Midbrain (tissue), 1 donor: ENCODE measurements around the gene EDDM3A.
"Not testable (repeated sequence)": the region's sequence is repeated elsewhere in the genome, so short reads cannot be mapped to it uniquely, and the experiment has no call there.

Source experiments
- DNase-seq: peaks from one replicate; lab custom pipeline; 2025; lab: John Stamatoyannopoulos, UW

EDDM3A gene

DNA sequence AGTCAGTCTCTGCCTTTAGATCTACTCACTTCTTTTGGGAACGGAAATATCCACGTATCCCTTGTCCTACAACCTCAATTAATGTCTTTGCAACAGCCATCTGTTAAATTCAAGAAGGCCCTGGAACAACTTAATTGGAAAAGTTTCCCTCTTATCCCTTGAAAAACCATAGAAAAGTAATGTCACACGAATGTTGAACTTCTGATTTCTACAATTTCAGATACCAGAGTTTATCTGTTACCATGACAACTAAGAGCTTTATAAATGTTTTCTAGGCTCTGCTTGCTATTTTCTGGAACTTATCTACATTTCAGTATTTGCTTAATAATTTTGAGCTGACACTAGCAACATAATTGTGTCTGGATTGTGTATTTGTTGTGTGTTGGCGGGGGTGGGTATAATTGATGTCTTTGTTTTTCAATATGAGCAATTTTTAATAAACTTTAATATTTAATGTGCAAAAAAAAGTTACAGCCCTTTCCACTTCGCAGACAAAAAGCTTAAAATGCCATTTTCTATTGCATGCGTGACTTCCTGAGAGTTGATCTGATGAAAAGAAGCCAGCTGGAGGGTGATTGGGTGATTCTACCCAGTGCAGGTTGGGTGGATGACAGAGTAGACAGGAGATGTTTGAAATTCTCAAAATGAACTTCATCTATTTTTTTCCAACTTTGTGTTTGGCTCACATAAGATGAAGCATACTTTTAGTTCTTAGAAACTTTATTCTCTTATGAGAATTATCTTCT, 11.8 kb upstream of the EDDM3A start:
- DNase-seq = no peak

DNA sequence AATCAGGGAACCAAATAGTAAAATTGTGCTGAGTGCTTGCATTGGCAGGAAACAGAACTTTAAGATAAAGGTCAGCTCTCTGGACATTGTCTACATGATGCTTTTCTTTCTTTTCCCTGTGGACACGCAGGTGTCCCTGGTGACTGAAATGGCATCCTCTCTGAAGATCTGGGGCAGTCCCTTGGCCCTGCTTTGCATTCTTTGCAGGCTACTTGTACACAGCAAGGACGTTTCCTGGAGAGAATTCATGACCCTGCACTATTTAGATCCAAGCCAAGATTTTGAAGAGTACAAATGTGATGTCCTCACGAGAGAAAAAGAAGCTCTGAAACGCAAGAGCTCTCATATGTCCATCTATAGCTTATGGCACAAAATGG, 11.3 kb upstream of the EDDM3A start:
- DNase-seq = no peak

DNA sequence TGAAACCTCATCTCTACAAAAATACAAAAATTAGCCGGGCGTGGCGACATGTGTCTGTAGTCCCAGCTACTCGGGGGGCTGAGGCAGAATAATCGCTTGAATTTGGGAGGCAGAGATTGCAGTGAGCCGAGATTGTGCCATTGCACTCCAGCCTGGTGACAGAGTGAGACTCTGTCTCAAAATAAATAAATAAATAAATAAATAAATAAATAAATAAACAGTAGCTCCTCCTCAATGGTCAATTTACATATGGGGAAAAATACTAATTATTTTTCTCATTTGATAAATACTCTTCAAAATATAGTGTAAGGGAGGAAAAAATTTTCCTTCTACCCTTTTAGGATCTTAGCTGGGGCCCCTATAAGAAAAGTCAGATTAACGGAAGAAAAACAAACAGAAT, 7.4 kb upstream of the EDDM3A start:
- not testable (repeated sequence) for DNase-seq

DNA sequence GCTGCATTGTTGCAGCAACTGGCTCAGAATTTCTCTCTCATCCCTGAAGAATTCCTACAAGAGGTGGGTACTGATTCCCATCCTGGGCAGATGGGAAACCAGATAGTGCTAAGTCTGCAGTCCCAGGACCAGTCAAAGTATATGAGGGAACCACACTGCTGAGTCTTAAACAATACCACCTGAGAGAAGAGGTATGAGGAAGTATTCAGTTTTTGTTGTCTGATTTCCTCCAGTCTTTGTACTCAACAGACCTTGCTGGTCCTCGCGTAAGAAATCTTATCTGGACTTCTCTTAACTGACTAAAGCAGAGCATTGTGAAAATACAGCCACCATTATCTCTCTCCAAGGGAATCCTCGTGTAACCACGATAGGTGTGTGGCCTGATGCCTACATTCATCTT, 3.6 kb upstream of the EDDM3A start:
- DNase-seq = no peak

DNA sequence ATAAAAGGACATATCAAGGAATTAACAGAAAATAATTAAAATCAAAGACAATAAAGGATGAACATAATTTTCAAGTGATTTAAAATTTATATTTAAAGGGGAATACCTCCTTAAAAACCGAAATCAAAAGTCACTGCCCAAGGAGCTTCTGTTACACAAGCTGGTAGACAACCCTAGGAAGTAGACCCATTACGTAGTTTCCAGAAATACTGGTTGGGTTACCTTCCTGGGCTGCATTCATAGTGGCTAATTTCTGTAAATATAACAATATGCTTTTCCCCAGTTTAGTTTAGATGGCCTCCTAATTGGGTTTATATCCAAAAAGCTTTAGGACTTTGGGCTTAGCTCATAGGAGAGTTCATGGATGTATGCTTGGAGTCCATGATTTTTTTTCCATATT, 2.1 kb upstream of the EDDM3A start:
- DNase-seq = no peak

DNA sequence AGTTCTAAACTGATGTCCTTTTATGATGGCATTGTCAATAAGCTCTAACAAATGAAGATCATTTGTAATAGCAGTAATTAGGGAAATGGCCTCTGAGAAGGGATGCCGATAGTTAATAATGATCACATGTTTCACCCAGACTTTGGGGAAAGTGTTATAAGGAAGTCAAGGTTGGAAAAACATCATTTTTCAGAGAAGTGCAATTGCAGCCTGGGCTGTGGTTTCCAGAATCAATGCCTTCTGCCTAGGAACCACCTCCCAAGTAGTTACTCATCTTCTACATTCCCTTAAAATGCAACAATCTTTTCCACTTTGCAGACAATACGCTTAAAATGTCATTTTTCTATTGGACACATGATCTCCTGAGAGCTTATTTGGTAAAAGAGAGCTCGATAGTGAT, 879 bp downstream of the EDDM3A start:
- no peak for DNase-seq

DNA sequence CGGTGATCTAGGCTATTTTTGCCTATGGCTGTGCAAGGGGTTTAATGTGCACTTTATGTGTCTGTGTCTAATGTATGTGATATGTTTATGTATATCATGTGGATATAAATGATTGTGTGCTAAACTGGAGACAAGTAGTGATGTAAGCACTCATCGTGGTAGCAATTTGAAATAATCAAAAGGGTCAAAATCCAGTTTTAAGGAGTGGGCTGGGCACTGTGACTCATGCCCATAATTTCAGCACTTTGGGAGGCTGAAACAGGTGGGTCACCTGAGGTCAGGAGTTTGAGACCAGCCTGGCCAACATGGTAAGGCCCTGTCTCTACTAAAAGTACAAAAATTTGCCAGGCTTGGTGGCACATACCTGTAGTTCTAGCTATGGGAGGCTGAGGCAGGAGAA, 2.8 kb downstream of the EDDM3A start:
- DNase-seq = no peak

DNA sequence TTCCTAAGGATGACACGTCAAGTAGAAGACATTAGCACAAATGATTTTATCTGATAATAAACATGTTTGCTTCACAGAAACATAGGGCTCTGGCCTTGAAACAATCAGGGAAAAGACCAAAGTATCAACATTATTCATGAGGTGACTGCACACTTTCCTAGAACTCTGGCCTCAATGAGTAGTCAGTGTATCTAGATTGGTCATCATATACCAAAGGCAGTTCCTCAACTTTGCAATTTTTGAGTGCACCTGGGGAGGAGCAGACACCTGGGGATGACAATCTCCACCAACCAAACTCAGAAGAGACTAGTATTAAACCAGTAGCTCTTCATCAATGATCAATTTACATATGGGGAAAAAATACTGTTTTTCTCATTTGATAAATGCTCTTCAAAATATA, 4.5 kb downstream of the EDDM3A start:
- no peak for DNase-seq

DNA sequence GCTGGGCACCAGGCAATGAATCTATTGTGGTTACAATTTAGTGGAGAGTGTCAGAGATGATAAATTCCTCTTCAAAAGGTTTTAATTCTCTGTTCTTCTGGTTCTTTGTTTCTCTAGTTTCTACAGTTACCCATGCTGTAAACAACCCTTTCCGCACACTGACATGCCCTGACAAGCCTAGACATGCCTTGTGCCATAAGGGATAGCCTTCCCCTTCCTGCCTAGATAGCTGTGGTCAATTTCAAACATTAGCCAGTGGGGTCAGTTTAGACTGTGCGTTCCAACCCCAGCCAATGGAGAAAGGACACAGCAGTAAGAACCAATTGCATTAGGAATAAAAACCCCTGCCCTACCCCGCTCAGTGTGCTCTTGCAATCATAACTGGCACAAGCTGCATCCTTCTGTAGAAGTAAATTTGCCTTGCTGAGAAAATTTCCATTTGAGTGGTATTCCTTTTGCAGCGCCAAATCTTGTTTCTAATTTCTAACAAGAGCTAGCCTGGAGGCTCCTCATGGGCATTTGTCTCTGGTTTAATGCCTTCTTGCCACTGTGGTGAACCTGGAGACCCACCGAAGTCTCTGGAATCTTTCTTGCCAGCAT, 6.4 kb downstream of the EDDM3A start:
- DNase-seq = no peak

DNA sequence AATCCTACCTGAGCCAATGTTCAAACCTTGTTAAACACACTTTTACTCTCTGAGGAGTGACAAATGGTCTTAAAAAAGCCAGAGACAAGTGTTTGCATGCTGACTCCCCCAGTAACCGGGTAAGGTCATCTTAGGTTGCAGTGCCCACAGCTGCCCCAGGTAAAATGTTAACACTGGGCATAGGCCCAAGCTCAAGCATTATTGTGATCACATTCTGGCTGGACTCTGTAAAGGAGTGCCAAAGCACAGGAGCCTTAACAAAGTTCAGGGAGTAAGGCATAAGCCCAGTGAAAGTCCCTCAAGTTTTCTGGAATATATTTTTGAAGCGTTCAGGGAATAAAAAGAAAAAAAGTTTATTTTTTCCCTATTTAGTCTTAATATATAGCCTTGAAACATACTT, 8.6 kb downstream of the EDDM3A start:
- no peak for DNase-seq

DNA sequence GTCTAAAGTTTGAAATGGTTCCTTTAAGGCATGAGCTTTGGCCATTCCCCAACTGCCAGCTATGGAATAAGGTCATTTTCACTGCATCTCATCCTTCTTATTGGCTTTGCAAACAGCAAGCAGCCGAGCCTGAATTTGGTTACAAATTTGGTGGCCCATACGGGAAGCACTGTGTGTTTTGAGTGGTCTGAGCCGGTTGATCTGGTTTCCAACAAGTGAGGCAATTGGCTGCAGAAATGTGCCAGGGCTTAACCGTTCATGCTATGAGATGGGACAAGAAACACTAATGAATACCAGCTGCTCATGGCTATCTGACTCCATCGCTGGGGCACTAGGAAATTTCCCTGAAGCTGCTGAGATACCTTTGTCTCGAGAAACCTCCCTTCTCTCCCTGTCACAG, 9.3 kb downstream of the EDDM3A start:
- DNase-seq = no peak

DNA sequence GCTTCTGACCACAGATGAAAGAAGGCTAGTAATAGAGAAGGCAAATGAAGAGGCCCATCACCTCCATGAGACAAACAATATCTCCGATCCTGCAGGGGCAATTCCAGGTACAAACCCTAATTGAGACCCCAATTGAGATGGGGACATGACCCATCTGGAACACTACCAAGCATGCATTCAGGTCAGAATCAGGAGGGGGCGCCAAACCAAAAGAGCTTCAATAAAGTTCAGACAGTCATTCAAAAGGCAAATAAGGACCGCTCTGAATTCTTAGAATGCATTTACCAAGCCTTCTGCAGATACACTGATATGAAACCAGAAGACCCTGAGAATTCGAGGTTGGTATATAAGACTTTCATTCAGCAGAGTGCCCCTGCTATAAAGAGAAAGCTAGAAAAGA, 12.3 kb downstream of the EDDM3A start:
- peak; percentile 26 for DNase-seq

DNA sequence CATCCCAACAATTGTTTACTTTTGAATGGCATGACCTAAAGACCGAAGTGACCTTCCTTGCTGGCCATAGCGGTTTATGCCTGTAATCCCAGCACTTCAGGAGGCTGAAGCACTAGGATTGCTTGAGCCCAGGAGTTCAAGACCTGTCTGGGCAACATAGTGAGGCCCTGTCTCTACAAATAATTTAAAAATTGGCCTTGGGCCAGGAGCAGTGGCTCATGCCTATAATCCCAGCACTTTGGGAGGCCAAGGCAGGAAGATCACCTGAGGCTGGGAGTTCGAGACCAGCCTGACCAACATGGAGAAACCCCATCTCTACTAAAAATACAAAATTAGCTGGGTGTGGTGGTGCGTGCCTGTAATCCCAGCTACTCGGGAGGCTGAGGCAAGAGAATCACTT, 13.8 kb downstream of the EDDM3A start:
- not testable (repeated sequence) for DNase-seq

DNA sequence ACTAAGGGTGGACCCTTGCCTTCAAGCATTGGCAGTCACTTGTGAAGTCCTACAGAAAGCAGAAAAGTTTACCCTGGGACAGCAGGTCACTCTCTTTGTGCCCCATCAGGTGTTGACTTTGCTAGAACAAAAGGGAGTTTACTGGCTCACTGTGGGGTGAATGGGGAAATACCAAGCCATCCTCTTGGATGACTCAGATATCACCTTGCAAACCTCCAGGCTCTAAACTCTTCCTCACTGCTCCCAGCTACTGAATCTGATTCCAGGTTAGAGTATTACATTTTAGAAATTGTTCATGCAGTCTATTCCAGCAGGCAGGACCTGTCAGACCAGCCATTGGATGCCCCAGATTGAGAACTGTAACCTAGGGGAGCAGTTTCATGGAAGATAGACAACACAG, 15.3 kb downstream of the EDDM3A start:
- DNase-seq = no peak

DNA sequence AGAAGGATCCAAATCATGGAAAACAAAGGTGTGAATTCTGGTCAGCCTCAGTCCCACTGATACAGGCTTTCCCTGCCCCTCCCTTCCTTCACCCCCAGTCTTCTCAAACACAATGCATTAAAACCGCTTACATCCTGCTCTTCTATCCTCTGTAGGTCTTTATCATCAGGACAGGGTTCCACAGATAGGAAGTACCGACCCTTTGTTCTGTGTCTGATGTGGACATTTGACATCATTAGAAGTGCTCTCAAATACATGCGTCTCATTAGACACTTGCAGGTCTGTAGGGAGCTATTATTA, 22.9 kb downstream of the EDDM3A start:
- DNase-seq = no peak

DNA sequence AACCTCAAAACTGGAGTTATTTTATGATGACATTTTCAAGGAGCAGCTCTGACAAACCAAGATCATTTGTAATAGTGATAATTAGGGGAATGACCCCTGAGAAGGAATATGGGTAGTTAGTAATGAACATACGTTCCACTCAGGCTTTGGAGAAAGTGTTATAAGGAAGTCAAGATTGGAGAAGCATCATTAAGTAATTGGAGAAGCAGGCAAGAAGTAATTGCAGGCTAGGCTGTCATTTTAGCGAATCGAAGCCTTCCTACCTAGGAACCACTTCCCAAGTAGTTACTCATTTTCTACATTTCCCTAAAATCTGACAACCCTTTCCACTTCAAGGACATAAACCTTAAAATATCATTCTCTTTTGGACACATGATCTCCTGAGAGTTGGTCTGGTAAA, 23.7 kb downstream of the EDDM3A start:
- DNase-seq = no peak

DNA sequence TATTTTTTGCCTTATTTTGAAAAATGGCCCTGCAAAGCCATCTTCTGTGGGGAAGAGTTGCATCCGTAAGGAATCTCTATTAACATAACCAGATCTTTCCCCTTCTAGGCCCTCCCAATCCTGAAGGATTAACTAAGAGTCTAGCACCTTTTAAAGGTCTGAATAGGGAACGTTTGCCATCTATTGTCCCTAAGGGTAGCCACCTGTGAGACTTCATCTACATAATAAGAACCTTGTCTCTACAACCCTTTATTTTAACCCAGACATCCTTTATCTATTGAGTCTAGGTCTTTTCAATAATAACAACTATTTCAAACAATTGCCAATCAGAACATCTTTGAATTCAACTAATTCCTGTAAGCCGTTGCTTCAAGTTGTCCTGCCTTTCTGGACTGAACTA, 27.0 kb downstream of the EDDM3A start:
- DNase-seq = no peak

DNA sequence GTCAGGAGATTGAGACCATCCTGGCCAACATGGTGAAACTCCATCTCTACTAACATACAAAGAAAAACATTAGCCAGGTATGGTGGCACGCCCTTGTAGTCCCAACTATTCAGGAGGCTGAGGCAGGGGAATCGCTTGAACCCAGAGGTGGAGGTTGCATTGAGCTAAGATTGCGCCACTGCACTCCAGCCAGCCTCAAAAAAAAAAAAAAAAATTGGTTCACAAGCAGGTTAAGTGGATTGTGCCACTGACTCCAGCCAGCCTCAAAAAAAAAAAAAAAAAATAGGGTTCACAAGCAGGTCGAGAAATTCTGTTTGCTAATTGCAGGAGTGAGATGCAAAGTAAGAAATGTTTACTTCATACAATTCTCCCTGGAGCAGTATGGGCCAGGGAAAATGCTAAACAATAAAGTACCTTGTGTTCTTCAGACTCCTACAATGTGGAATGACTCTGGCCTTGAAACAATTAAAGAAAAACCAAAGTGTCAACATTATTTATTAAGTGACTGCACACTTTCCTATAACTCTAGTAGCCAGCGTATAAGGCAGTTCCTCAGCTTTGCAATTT, 28.7 kb downstream of the EDDM3A start:
- no peak for DNase-seq

DNA sequence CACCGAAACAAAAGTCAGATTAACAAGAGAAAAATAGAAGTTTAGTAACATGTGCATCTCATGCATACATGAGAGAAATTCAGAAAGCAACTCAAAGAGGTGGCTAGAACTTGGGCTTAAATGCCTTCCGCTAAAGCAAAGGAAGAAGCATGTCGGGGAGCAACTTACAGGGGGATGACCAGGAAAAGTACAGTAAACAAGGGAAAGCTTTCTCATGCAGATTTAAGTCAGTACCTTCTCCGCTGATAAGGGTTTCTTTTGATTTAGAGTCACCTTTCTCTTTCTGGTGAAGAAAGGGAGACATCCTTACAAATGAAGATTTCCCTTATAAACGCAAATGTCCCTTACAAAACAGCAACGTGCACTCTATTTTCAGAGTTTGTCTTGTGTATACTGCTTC, 29.4 kb downstream of the EDDM3A start:
- DNase-seq = no peak

DNA sequence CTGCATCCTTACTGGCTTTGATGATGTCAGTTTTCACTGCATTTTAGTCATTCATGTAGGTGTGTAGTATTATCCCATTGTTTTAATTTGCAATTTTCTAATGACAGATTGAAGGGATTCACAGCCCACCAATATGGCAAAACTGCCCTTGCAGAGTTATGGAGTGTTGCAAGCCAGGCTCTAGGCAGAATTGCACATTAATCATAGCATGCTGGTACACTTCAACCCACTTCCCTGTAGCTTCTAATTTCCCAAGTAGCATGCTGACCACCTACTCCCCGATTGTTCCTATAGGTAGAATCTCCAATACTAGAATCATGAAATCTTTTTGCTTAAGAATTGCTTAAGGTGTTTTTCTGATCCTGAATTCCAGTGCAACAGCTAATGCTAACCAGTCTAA, 30.2 kb downstream of the EDDM3A start:
- no peak for DNase-seq

DNA sequence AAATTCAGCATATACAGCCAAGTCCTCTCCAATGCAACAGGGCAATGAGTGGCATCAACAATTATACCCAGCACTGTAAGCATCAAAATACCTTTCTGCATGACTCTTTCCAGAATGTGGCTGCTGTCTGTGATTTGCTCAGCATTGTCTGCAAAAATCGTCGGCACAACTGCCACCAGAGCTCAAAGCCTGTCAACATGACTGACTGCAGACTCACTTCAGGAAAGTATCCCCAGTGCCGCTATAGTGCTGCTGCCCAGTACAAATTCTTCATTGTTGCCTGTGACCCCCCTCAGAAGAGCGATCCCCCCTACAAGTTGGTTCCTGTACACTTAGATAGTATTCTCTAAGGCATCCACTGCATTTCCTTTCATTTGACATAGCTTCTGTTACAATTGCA, 36.1 kb downstream of the EDDM3A start:
- DNase-seq = no peak

DNA sequence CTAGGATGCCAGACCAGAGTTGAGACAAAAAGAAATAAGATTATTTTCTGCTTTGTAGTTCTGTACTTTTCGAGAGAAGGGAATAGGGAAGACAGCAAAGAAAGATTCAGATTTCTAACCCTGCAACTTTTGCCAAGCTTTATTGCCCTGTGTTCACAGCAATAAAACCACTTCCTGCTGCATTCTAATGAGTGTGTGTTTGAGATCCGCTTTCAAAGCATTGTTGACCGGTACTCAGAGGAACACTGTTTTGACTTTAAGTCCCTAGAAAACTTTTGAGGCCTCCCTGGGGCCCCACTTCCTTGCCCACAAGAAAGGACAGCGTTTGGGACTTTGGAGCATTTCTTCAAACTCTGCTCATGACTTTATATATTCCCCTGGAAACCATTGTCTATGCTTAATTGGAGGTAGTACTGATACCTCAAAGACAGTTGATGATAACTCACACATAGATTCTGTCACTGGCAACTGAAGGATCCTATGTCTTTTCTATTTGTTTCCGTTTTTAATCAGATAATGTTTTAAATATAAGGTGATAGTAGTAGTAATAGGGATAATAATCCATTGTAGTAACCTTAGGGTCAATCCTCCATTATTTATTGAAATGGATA, 36.7 kb downstream of the EDDM3A start:
- peak; percentile 34 for DNase-seq

DNA sequence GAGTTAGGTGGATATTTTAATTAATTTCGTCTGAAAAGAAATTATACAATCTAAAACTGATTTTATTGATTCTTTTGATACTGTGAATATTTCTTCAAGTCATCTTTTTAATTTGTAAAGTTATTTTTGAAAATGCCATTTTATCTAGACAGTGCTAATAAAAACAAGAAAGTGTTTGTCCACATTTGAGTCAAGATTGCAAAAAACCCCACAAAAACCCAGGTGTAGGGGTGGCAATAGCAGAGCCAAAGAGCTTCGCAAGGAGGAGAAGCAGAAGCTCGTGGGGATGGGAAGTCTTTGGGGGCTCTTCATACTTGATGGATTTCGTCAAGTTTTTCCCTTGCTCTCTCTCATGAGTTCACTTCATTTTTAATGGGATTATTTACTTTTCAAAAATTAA, 41.3 kb downstream of the EDDM3A start:
- no peak for DNase-seq
